Mesothelial cell of epicardium (in vitro differentiated cells): ENCODE results near the gene DUSP16. TPM values are rescaled to one million over a fixed set of nuclear protein-coding genes. Genes with fewer than 3 reads are reported as not detected.

Experiments
- DNase-seq, 2 experiments: peaks; one replicate each; pipeline ENCODE4 v3.0.0; 2021; ENCODE audit warnings: low spot score in 2 of 2; ENCODE audit not compliant: unreplicated experiment in 2 of 2
- H3K27ac Mint-ChIP-seq: 2 replicates; pipeline ENCODE4 v1.8.0; 2021; ENCODE audit warnings: mixed read lengths
- H3K27me3 Mint-ChIP-seq: 2 replicates; pipeline ENCODE4 v1.8.0; 2021; ENCODE audit warnings: low read depth, mixed read lengths
- H3K36me3 Mint-ChIP-seq: 2 replicates; pipeline ENCODE4 v1.8.0; 2021; ENCODE audit warnings: mixed read lengths
- H3K4me1 Mint-ChIP-seq: 2 replicates; pipeline ENCODE4 v1.8.0; 2021; ENCODE audit warnings: mixed read lengths
- H3K4me3 Mint-ChIP-seq: 2 replicates; pipeline ENCODE4 v1.8.0; 2021; ENCODE audit warnings: mild to moderate bottlenecking, moderate library complexity, mixed read lengths
- H3K9me3 Mint-ChIP-seq: 2 replicates; pipeline ENCODE4 v1.8.0; 2021; ENCODE audit warnings: mixed read lengths
- CTCF ChIP-seq: fragments of 200-600 bp; sonication (generic); IDR thresholded peaks from one replicate; pipeline ENCODE4 v1.5.0; 2021; ENCODE audit warnings: antibody characterized with exemption; ENCODE audit not compliant: unreplicated experiment
- total RNA-seq: library from RNA; stranded (reverse); gene quantifications from 3 replicates; pipeline ENCODE4 v1.2.1, GENCODE V29; 2021

The DUSP16 gene
- total RNA-seq, 1 donor from 2014 or later, result 31.5 TPM

- Mint-ChIP-seq H3K9me3 (no peaks in the 10 kb centered on the region), H3K4me3 (no peak overlapping the region), H3K27ac (no peak overlapping the region), H3K36me3 (peaks cover 5% of the 10 kb centered on the region), H3K27me3 (no peaks in the 10 kb centered on the region), H3K4me1 (peaks cover 36% of the 10 kb centered on the region)
- no peak for TF ChIP-seq CTCF
- DNase-seq, result no peak
Measured at GRCh38 chr12:12501121-12501520, 61.5 kb downstream of the DUSP16 start.

GRCh38 chr12:12499909-12500604 lies 62.6 kb downstream of the DUSP16 start:
- no peak for DNase-seq
- Mint-ChIP-seq H3K36me3 (peaks cover 5% of the 10 kb centered on the region), H3K4me3 (no peak overlapping the region), H3K4me1 (peaks cover 28% of the 10 kb centered on the region), H3K9me3 (no peaks in the 10 kb centered on the region), H3K27ac (no peak overlapping the region), H3K27me3 (no peaks in the 10 kb centered on the region)
- no peak for TF ChIP-seq CTCF

GRCh38 chr12:12498210-12498609 lies 64.5 kb downstream of the DUSP16 start:
- H3K9me3 Mint-ChIP-seq, result no peaks in the 10 kb centered on the region
- peaks cover 20% of the 10 kb centered on the region for H3K4me1 Mint-ChIP-seq
- H3K27me3 Mint-ChIP-seq, result no peaks in the 10 kb centered on the region
- H3K36me3 Mint-ChIP-seq, result peaks cover 5% of the 10 kb centered on the region
- no peak overlapping the region for H3K4me3 Mint-ChIP-seq
- TF ChIP-seq CTCF, result no peak
- no peak for DNase-seq
- no peak overlapping the region for H3K27ac Mint-ChIP-seq

GRCh38 chr12:12495536-12495935 lies 67.1 kb downstream of the DUSP16 start:
- H3K9me3 Mint-ChIP-seq, result no peaks in the 10 kb centered on the region
- no peak for DNase-seq
- no peak for TF ChIP-seq CTCF
- peaks cover 5% of the 10 kb centered on the region for H3K36me3 Mint-ChIP-seq
- H3K27ac Mint-ChIP-seq, result no peak overlapping the region
- H3K27me3 Mint-ChIP-seq, result no peaks in the 10 kb centered on the region
- no peak overlapping the region for H3K4me3 Mint-ChIP-seq
- peaks cover 9% of the 10 kb centered on the region for H3K4me1 Mint-ChIP-seq

GRCh38 chr12:12492547-12492946 lies 70.1 kb downstream of the DUSP16 start:
- Mint-ChIP-seq H3K36me3 (no peaks in the 10 kb centered on the region), H3K4me3 (no peak overlapping the region), H3K27me3 (no peaks in the 10 kb centered on the region), H3K27ac (no peak overlapping the region), H3K9me3 (no peaks in the 10 kb centered on the region), H3K4me1 (peaks cover 2% of the 10 kb centered on the region)
- no peak for DNase-seq
- TF ChIP-seq CTCF, result no peak
